ENCODE results near the gene BTBD7.

DNA sequence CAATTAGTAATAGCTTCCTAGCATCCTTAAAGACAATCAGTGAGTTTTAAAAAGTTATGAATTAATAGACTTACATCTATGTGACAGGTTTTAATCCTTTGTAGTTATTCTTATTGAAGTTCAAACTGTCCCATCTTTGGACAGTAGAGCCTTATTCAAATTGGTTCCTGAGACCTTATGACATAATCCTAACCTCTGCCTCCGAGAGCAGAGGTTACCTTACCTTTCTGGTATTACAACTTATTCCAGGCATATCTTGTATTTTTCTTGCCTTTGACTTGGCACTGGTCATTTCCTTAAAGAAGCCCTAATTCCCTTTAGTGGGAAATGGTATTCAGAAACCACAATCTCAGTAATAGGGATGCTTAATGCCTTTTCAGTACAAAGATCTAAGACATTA lies 21.8 kb downstream of the BTBD7 start:
- TF ChIP-seq TCF4 (CRISPR knock-in tag; IDR thresholded peaks at IDR 0.05; ENCODE audit: borderline replicate concordance) (no peak), ARNTL (CRISPR knock-in tag; IDR thresholded peaks at IDR 0.05; ENCODE audit: borderline replicate concordance, low read depth) (no peak), GLIS3 (CRISPR knock-in tag; IDR thresholded peaks at IDR 0.05) (no peak), ZNF565 (CRISPR knock-in tag; conservative IDR thresholded peaks at IDR 0.05; ENCODE audit: low read depth) (no peak), ZFP3 (CRISPR knock-in tag; IDR thresholded peaks at IDR 0.05) (no peak)
- TF ChIP-seq, protein P1, sequence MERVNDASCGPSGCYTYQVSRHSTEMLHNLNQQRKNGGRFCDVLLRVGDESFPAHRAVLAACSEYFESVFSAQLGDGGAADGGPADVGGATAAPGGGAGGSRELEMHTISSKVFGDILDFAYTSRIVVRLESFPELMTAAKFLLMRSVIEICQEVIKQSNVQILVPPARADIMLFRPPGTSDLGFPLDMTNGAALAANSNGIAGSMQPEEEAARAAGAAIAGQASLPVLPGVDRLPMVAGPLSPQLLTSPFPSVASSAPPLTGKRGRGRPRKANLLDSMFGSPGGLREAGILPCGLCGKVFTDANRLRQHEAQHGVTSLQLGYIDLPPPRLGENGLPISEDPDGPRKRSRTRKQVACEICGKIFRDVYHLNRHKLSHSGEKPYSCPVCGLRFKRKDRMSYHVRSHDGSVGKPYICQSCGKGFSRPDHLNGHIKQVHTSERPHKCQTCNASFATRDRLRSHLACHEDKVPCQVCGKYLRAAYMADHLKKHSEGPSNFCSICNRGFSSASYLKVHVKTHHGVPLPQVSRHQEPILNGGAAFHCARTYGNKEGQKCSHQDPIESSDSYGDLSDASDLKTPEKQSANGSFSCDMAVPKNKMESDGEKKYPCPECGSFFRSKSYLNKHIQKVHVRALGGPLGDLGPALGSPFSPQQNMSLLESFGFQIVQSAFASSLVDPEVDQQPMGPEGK (CRISPR knock-in tag; IDR thresholded peaks at IDR 0.05; ENCODE audit: borderline replicate concordance) = no peak
